Retinal pigment epithelial cell (primary cell): ENCODE results near the gene AOX1.
A peak's percentile ranks its signal among the peaks of the same experiment; 100 is the strongest.

Experiments used
- DNase-seq: peaks from one replicate; pipeline ENCODE4 v3.0.0-alpha.2; 2010; ENCODE audit warnings: low read depth
- H3K4me3 ChIP-seq: 2 replicates; pipeline ENCODE4 v1.5.1; 2011; ENCODE audit warnings: mild to moderate bottlenecking, low read length, control low read depth, moderate library complexity
- CTCF ChIP-seq: conservative IDR thresholded peaks from 2 replicates; pipeline ENCODE4 v1.5.1; 2011; ENCODE audit warnings: low read depth, low read length, control low read depth, inconsistent platforms

AOX1 gene

GRCh38 chr2:200619279-200619678 is 33.5 kb downstream of the AOX1 start:
- TF ChIP-seq CTCF = no peak
- no peak overlapping the region for H3K4me3 ChIP-seq
- DNase-seq = no peak

- no peak overlapping the region for H3K4me3 ChIP-seq
- DNase-seq = no peak
- TF ChIP-seq CTCF = no peak
Measured at GRCh38 chr2:200620606-200621390, 35.0 kb downstream of the AOX1 start.

- no peak for DNase-seq
- no peak overlapping the region for H3K4me3 ChIP-seq
- TF ChIP-seq CTCF = no peak
Measured at GRCh38 chr2:200622106-200622505, 36.3 kb downstream of the AOX1 start.

- DNase-seq = no peak
- no peak for TF ChIP-seq CTCF
- H3K4me3 ChIP-seq = no peak overlapping the region
Measured at GRCh38 chr2:200624026-200624425, 38.2 kb downstream of the AOX1 start.

GRCh38 chr2:200624658-200625057 is 38.8 kb downstream of the AOX1 start:
- no peak for TF ChIP-seq CTCF
- no peak for DNase-seq
- H3K4me3 ChIP-seq = no peak overlapping the region

GRCh38 chr2:200625282-200625681 is 39.5 kb downstream of the AOX1 start:
- DNase-seq = no peak
- TF ChIP-seq CTCF = no peak
- H3K4me3 ChIP-seq = no peak overlapping the region

GRCh38 chr2:200625958-200626363 is 40.1 kb downstream of the AOX1 start:
- TF ChIP-seq CTCF = no peak
- peak; percentile 54 for DNase-seq

More at GRCh38 chr2:200625958-200626363, 40.1 kb downstream of the AOX1 start:
- H3K4me3 ChIP-seq = no peak overlapping the region
